ENCODE measurements around the gene POLN.

Gene POLN

DNA sequence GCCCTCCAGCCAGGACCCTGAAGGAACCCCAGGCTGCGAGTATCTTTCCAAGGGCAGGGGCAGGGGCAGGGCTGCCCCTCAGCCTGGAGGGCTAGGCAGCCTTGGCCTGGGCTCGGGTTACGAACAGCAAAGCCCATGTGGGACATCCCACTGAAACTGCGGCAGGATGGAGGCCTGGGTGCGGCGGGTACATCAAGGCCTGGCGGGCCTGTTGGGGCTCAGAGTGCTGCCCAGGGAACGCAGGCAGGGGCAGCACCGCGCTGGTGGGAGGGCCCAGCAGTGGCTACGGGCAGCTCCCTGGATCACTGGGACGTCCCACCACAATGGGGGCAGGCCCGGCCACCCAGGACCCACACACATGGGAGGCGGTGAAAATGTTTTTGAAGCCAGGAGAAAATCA, 171.9 kb downstream of the POLN start:
- DNase-seq (ENCODE audit: low spot score) = no peak

DNA sequence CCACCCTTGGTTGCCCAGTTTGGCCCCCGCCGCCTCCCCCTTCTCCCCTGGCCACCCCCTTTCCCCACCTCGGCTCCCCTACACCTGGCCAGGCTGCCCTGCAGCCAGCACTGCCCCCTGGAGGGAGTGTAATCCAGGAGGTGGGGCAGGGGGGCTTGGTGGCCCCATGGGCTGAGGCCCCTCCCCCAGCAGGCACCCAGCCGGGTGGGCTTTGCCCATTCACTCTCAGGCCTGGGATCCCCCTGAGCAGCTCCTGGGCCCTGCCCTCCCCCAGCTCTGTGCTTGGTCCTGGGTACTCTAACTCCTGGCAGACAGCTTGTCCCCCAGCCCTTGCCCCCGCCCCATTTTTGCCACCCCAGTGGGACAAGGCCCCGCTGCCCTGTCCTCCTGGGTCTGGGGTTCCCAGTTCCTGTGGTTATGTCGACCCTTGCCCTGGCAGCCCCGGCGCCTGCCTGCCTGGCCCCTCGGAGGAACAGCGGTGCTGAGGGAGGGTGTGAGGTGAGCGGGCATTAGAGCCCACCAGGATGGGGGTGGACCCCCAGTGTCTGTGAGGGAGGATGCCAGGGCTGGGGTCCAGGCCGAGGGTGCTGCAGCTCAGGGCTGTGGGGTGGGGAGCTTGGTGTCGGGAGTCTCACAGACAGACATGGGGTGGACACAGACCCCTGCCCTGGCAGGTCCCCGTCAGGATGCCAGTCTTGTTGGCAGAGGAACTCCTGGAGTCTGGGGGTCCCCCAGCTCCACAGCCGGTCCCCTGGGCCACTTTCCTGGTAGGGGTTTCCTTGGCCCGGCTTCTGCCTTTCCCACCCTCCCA, 172.6 kb downstream of the POLN start:
- DNase-seq (ENCODE audit: low spot score) = no peak

DNA sequence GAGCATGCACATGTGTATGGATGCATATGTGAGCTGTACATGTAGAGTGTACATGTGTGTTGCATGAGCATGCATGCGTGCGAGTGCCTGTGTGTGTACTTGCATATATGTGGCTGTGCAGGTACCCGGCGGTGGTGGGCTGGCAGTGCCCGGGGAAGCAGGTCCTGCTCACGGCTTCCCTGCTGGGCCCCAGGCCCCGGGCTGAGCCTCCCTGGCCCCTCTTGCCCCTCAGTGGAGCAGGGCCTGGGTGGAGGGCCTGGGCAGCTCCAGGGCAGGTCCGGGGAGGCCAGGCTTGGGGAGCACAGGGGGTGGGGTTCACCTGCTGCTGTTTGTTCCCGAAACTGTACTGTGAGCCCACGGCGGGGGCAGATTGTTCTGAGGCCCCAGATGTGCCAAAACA, 173.4 kb downstream of the POLN start:
- no peak for DNase-seq (ENCODE audit: low spot score)

DNA sequence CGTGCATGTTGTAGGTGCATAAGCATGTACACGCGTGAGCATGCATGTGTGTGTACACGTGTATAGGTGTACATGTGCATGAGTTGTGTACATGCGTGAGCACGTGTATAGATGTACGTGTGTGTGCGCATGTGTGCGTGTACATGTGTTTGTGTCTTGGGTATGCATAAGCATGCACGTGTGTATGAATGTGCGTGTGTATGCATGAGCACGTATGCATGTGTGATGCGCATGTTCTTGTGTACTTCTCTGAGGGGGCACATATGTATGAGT, 173.8 kb downstream of the POLN start:
- no peak for DNase-seq (ENCODE audit: low spot score)

DNA sequence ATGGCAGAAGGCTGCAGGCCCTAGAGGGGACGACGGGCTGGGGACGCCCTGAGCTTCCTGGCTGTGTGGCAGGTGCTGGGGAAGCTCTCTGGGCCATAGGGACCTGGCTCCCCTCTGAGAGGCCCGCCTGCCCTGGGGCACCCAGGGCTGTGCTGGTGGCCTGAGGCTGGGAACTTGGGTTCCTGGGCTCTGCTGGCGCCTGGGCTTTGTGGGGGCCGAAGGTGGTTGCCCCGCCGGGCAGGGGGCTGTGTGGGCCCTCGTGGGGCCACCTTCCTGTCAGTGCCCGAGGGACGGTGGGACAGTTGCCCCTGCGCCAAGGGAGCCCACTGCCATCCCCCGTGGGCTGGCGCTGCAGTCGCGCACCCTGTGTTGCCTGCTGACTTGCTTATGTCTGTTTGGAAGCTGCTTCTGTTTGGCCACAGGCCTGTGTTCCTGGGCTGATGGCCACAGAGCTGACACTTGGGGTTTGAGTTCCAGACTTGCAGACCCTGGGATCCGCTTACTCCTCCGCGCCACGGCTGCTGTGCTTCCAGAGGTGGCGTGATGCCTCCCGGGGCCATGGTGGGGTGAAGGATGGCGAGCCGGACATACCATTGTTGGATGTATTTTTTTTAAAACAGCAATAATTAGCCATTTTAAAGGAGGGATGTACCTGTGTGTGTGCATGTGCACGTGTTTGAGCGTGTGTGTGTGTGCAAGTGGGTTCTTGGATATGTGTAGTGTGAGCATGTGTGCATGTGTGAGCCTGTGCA, 174.3 kb downstream of the POLN start:
- no peak for DNase-seq (ENCODE audit: low spot score)

DNA sequence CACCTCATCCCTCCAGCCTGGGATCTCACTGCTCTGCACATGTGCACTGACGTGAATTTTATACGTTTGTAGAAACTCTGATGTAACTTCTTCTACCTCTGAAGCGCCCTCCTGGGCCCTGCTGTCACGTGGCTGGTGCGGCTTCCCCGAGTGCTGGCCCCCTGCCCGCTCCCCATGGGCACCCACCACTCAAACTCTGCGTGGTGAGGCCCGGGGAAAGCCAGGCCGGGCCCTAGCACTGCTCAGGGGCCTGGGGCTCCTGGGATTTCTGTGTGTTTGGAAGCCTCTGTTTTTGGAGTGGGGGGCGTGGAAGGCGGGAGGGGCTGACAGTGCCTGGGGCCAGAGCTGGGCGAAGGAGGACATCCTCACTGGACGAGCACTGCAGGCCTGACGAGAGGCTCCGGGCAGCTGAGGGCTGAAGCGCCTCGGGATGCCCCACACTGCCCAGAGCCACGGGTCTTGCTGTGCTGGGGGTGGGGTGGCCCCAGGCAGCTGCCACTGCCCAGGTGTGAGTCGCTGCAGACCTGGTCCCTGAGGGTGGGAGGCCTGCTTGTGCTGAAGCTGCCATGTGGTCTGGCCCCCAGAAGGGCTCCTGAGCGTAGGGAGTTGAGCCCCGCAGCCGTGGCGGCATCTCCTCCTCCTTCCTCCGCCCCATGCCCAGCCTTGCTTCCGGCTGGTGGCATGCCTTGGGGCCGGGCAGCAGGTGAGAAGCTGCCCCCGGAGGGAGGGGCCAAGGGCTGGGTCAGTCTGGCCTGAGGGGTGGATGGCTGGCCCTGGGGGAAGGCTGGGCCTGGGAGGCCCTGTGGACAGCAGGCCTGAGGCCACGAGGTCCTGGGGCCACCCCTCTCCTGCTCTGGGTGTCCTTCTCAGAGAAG, 175.1 kb downstream of the POLN start:
- DNase-seq (ENCODE audit: low spot score) = no peak

DNA sequence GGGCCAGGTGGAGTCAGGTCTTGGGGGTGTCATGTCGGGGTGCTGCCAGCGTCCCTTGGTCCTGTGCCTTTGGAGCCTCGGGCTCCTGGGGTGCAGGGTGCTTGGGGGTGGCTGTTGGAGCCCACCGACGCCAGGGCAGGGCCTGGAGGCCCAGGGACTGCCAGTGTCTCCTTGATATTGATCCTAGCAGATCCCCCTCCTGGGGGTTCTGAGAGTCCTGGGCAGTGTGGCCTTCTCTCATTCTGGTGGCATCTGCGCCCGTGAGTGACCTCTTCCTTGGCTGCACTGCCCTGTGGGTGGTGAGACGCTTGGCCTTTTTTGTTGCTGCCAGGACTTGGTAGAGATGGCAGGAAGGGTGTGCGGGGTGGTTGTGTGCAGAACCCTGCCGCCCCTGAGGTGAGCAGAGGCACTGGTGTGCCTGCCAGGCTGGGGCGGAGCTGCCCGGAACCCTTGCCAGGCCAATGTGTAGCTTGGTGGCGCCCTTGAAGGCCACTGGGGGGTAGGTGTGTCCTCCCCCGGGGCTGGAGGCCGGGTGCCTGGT, 175.8 kb downstream of the POLN start:
- no peak for DNase-seq (ENCODE audit: low spot score)

DNA sequence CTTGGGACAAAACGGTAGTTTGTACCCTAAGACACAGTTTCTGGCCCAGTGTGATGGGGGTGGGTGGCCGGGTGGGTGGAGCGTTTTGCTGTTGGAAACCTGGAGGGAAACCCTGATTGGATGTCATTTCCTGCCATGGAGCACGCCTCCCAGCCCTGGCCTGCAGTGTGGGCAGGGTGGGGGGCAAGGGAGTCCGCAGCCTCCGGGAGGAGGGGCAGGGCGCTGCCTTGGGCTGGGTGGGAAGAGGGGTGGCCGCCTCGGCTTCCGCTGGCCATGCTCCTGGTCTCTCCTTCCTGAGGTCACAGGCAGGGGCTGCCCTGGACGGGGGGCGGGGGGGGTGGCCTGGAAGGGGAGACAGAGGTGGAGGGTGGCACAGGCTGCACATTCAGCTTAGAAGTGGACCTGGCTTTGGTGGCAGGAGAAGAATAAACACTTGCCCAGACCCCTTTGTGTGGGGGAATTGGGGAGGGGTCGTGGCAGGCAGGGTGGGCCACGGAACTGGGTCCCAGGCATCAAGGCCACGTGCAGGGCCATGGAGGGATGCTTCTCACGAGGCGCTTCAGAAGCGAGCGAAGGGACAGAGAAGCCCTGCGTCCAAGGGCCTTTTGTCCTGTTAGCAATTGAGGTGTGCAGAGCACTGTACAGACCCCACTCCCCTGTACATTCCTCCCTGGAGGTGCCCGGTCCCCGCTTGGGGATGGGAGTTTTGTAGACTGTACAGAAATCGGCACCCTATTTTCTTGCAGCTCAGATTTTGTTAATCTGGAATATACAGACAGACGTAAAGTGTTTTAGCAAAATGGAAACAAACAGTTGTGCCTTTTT, 176.6 kb downstream of the POLN start:
- no peak for DNase-seq (ENCODE audit: low spot score)

DNA sequence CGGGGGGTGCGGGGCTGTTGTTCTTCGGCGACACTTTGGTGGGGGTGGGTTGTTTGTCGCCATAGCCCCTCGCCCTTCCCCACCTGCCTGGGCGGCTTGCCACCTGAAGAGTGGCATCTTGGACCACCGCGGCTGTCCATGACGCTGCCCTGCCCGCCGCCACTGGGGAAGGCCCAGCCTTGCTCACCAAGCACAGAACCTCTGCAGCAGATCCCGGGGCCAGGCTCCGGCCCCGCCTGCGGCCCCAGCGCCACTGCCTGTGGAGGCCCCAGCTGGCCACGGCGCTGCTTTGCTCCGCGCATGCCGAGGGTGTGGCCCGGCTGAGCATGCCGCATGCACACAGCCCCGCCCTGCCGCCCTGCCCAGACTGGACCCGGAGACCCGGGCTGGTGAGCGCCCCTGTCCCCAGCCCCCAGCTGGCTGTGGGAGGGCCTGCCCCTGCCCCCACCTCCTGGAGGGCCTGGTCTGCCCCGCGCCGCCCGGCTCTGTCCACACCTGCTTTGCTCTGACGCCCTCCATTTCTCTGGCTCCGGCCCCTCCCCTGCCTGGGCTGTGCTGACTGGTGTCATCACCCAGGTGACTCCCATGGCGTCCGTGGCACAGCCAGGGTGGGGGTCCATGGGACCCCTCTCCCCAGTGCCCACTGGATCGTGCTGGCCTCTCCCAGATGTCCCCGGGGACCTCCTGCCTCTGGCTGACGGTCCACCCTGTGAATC, 177.5 kb downstream of the POLN start:
- DNase-seq (ENCODE audit: low spot score) = no peak

DNA sequence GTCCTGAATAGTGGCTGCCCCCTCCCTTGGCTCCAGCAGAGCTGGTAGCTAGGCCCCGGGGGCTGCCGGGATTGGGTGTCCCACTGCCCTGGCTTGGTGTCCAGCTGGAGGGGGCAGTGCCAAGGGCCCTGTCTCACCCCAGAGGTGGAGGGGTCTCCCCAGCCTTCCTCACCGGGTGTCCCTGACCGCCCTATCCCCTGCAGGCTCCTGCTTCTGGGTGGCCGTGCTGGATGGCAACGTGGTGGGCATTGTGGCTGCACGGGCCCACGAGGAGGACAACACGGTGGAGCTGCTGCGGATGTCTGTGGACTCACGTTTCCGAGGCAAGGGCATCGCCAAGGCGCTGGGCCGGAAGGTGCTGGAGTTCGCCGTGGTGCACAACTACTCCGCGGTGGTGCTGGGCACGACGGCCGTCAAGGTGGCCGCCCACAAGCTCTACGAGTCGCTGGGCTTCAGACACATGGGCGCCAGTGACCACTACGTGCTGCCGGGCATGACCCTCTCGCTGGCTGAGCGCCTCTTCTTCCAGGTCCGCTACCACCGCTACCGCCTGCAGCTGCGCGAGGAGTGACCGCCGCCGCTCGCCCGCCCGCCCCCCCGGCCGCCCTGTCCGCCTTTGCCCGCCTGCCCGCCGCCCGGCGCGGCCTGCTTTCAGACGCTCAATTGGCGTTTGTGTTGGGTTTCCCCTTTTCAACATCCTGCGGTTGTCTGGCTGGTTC, 178.2 kb downstream of the POLN start:
- no peak for DNase-seq (ENCODE audit: low spot score)

DNA sequence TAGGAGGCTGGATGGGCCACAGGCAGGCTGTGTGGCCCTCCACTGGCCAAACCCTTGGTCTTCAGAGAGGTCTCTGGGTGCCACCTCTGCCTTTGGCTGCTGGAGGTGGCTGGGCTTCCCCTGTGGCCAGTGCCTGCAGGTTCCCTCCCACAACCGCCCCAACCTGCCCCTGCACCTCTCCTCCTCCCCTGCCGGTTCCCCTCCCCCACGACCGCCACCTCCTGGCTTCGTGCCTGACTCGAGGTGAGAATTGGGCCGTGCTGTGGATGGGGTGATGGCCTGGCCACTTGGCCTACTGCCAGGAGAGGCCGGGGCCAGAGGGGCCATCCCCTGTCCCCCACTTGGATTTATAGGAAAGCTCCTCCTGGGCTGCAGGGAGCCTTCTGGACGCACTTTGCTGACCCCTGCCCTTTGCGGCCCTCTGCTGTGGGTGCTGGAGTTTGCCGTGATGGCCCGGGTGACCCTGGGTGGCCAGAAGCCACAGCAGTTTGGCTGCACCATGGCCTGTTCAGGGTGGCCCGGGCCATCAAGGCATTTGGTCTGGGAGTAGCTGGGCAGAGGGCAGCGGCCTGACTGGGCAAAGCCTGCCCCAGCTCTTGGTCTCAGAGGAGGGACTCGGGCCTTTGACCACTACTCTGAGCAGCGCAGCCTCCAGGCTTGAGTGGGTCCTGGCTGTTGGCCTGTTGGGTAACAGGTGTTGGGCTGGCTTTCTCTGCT, 179.0 kb downstream of the POLN start:
- no peak for DNase-seq (ENCODE audit: low spot score)

DNA sequence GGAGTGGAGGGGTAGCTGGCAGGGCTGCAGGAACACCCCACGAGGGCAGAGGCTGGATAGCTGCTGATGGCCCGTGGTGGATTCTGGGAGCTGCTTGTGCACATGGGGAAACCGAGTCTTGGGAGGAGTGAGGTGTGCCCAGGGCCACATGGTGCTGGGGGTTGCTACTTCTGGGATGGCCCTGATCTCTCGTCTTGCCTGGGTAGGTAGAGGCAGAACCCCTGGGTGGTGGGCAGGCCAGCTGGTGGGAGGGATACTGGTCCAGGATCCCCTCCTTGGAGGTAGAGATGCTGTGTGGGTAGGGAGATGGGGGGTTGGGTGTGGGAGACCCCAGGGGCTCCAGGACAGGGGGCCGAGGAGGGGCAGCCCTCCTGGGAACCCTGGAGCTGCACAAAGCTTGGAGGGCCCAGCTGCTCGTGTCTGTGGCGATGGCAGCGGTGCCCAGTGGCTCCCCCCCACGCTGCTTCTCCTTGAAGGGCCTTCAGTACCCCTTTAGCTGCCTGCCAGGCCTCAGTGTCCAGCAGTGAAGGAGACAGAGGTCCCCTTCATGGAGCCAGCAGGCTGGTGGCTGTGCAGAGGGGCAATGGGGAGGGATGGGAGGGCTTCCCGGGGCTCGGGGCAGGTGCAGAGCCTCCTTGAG, 179.6 kb downstream of the POLN start:
- DNase-seq (ENCODE audit: low spot score) = no peak

DNA sequence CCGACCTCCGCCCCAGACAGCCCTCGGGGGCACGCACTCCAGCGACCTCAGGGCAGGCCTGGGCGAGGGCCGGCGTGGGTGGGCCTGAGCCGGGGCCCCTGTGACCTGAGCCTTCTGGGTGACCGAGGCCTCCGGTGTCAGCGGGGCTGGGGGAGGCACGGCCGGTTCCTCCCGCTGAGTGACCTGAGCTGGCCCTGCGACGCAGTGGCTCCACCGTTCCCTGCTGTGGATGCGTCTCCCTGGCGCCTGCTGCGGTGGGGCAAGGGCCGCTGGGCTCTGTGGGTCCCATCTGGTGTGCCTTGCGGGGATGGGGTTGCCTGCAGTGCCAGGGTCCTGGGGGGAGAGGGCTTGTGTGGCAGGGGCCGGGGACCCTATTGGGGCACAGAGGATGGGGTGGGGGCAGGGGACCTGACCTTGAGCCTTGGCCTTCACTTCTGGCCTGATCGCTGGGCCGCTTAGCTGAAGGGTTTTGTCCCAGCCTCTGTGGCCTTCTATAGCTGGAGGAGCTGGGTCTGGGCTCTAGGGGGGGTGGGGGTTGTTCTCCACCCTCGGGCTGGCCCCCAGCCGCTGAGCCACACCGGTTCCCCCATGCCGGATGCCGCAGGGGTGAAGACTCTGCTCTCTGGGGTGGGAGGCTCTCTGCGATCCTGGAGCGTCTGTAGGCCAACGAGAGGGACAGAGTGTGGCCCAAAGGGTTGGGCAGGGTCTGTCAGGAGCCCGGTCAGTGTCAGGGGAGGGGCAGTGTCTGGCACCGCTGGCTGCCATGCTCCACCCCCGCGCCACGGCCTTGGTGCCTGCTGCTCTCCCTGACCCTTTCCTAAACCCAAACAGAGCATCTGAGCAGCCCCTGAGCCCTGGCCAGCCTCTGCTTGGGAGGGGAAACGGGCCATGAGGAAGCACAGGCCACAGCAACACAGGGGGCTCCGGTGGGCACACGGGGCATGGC, 180.5 kb downstream of the POLN start:
- no peak for DNase-seq (ENCODE audit: low spot score)

DNA sequence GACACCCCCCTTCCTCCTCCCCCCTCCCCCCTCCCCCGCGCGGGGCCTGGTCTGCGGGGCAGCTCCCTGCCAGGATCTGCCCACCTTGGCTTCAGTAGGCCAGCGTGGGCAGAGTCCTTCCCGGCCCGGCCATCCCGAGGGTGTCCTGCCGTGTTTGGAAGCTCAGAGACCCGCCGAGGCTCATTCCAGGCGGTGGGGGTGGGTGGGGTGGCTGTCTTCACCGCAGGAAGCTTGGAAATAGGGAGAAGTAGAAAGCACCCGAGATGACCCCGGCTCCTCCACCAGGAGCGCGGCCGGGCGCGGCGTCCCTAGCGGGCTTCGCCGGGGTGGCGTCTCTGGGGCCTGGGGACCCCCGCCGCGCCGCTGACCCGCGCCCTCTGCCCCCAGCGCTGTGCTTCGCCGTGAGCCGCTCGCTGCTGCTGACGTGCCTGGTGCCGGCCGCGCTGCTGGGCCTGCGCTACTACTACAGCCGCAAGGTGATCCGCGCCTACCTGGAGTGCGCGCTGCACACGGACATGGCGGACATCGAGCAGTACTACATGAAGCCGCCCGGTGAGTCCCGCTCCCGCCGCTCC, 181.2 kb downstream of the POLN start:
- no peak for DNase-seq (ENCODE audit: low spot score)

DNA sequence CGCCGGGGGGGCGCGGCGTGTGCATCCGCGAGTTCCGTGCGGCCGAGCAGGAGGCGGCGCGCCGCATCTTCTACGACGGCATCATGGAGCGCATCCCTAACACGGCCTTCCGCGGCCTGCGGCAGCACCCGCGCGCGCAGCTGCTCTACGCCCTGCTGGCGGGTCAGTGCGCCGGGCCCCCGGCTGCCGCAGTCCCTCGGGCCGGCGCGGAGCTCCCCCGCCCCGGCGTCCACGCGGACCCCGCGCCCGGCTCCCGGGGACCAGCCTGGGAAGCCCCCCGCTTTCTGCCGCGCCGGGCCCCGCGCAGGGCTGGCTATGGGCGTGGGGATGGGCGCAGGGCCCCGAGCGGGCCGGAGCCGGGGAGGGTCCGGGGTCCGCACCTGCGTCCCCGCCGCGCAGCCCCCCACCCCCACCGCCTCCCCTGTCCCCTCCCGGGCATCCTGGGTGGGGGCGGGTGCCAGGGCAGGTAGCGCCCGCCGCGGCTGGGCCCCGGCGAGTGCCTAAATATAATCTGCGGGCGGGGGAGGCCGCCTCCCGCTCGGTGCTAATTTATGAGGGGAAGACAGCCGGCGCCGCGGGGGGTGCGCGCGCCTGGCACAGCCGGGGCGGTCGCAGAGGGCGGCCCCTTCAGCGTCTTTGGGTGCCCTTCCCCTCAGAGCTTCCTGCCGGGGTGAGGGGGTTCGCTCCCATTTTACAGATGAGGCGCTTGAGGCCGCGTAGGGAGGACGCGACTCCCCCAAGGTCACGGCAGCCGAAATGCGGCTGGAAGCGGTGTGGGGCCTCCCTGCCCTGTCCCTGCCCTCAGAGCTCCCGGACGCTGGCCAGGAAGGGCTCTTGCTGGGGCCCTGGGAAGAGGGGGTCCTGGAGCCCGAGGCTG, 182.0 kb downstream of the POLN start:
- DNase-seq (ENCODE audit: low spot score) = no peak

DNA sequence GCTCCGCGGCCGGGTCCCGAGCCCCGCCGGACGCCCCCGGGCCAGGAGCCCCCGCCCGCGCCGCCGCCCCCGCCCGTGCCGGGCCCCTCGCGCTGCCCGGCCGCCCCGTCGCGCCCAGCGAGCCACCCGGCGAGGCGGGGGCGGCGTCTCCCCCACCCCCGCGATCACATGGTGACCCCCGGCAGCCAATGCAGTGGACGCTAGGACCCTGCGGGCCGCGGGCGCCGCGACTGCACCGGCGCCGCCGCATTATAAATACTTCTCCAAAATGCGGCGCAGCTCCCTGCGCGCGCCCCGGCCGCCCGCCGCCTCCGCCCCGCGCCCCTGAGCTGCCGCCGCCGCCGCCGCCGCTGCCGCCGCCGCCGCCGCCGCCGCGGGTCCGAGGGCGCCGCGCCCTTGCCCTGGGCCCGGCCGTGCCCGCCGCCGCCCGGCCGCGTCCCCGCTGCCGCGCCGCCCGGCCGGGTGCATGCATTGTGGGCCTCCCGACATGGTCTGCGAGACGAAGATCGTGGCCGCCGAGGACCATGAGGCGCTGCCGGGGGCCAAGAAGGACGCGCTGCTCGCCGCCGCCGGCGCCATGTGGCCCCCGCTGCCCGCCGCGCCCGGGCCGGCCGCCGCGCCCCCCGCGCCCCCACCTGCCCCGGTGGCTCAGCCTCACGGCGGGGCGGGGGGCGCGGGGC, 182.7 kb downstream of the POLN start, which contains the start of gene NAT8L:
TSS of gene NAT8L (plus strand) at position 282 of the 680 bp plus-strand sequence. CDS start at position 467, 185 bp downstream.
- DNase-seq (ENCODE audit: low spot score) = no peak

Measured in hematopoietic multipotent progenitor cell treated with erythropoietin and hydrocortisone succinate and interleukin-3 and kit ligand, for 17 days (in vitro differentiated cells).